Ishikawa (cell line): ENCODE data around the gene EGFR.

Experiments
- CEBPB ChIP-seq: IDR thresholded peaks from 2 replicates; pipeline ENCODE4 v1.6.1; 2012
- CREB1 ChIP-seq: IDR thresholded peaks from 2 replicates; pipeline ENCODE4 v1.6.1; 2012; ENCODE audit warnings: low read depth
- EGR1 ChIP-seq: IDR thresholded peaks from 2 replicates; pipeline ENCODE4 v1.6.1; 2012
- EP300 ChIP-seq: IDR thresholded peaks from 2 replicates; pipeline ENCODE4 v1.6.1; 2012; ENCODE audit warnings: borderline replicate concordance
- FOXM1 ChIP-seq: IDR thresholded peaks from 2 replicates; pipeline ENCODE4 v1.6.1; 2012; ENCODE audit warnings: low read depth, borderline replicate concordance
- MAX ChIP-seq: IDR thresholded peaks from 2 replicates; pipeline ENCODE4 v1.6.1; 2012
- NFIC ChIP-seq: IDR thresholded peaks from 2 replicates; pipeline ENCODE4 v1.6.1; 2012
- RAD21 ChIP-seq: IDR thresholded peaks from 2 replicates; pipeline ENCODE4 v1.6.1; 2012; ENCODE audit warnings: low read depth
- TAF1 ChIP-seq: IDR thresholded peaks from 2 replicates; pipeline ENCODE4 v1.6.1; 2012; ENCODE audit warnings: low read depth, mild to moderate bottlenecking
- TCF12 ChIP-seq: IDR thresholded peaks from 2 replicates; pipeline ENCODE4 v1.6.1; 2012; ENCODE audit warnings: low read depth
- TEAD4 ChIP-seq: IDR thresholded peaks from 2 replicates; pipeline ENCODE4 v1.6.1; 2012
- YY1 ChIP-seq: IDR thresholded peaks from 2 replicates; pipeline ENCODE4 v1.6.1; 2012; ENCODE audit warnings: low read depth
- ZBTB7A ChIP-seq: IDR thresholded peaks from 2 replicates; pipeline ENCODE4 v1.6.1; 2012; ENCODE audit warnings: low read depth
- TF ChIP-seq, protein P1 (sequence below): IDR thresholded peaks from 2 replicates; pipeline ENCODE4 v1.6.1; 2012
- TF ChIP-seq, protein P2 (sequence below): IDR thresholded peaks from 2 replicates; pipeline ENCODE4 v1.6.1; 2012; ENCODE audit warnings: low read depth, mild to moderate bottlenecking

Gene EGFR

DNA sequence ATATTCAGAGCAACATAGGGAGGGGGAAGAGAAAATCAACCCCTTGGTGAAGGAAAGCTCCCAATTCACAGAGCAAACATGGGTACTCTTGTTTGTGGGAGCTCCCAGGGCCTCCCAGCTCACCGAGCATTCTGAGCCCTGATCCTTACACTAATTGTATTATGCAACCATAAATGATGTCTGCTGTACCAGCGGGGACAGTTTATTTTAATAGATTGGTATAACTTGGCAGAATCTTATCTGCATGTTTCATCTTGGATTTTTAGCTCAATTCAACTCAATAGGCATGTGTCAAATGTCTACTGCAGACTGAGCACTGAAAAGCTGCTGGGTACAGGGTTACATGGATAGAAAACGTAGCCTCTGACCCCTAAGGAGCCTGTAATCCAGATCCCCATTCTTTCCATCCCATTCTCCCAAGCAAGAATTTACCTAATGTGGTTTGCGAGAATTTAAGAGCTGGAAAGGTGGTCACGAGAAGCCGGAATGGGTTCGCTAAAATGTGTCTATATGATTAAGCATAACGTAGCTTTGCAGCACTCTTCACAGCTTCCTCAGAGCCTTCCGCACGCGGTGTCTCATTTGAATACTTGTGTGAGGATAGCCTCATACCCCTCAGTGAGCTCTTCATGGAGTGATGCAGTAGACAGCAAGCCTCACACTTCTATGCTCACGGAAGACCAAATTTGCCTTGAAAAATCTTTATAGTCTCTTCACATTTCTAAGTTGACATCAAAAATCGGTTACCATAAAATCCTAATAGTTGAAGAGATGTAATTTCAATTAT is 18.3 kb downstream of the EGFR start:
- no peak for TF ChIP-seq NFIC
- no peak for TF ChIP-seq TAF1
- TF ChIP-seq FOXM1, result no peak
- TF ChIP-seq TCF12, result no peak
- no peak for TF ChIP-seq YY1
- TF ChIP-seq, protein P1, sequence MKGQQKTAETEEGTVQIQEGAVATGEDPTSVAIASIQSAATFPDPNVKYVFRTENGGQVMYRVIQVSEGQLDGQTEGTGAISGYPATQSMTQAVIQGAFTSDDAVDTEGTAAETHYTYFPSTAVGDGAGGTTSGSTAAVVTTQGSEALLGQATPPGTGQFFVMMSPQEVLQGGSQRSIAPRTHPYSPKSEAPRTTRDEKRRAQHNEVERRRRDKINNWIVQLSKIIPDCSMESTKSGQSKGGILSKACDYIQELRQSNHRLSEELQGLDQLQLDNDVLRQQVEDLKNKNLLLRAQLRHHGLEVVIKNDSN, result no peak
- TF ChIP-seq TEAD4, result no peak

GRCh38 chr7:55043691-55044370 is 25.0 kb downstream of the EGFR start:
- TF ChIP-seq TAF1 (no peak), TCF12 (no peak), TEAD4 (no peak), MAX (no peak), EP300 (no peak), CREB1 (no peak), NFIC (no peak)
- TF ChIP-seq, protein P1, result no peak
- TF ChIP-seq, protein P2, sequence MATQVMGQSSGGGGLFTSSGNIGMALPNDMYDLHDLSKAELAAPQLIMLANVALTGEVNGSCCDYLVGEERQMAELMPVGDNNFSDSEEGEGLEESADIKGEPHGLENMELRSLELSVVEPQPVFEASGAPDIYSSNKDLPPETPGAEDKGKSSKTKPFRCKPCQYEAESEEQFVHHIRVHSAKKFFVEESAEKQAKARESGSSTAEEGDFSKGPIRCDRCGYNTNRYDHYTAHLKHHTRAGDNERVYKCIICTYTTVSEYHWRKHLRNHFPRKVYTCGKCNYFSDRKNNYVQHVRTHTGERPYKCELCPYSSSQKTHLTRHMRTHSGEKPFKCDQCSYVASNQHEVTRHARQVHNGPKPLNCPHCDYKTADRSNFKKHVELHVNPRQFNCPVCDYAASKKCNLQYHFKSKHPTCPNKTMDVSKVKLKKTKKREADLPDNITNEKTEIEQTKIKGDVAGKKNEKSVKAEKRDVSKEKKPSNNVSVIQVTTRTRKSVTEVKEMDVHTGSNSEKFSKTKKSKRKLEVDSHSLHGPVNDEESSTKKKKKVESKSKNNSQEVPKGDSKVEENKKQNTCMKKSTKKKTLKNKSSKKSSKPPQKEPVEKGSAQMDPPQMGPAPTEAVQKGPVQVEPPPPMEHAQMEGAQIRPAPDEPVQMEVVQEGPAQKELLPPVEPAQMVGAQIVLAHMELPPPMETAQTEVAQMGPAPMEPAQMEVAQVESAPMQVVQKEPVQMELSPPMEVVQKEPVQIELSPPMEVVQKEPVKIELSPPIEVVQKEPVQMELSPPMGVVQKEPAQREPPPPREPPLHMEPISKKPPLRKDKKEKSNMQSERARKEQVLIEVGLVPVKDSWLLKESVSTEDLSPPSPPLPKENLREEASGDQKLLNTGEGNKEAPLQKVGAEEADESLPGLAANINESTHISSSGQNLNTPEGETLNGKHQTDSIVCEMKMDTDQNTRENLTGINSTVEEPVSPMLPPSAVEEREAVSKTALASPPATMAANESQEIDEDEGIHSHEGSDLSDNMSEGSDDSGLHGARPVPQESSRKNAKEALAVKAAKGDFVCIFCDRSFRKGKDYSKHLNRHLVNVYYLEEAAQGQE, result no peak

DNA sequence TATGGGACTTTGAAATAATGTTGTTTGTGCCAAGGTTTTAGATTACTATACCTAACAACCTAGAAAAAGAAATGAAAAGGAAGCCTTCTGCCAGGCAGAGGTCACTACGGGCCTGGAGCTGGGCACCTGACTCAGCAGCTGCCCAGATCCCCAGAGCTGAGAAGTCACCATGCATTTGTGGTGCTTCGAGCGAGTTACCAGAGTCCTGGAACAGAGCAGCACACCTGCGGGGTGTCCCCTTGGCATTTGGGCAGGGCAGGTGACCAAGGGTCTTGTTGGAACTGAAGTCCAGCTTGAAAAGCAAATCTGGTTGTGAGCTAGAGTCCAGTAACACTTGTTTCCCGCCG is 25.5 kb downstream of the EGFR start:
- TF ChIP-seq TCF12 (no peak), EGR1 (no peak), YY1 (no peak), NFIC (no peak), TAF1 (no peak)

DNA sequence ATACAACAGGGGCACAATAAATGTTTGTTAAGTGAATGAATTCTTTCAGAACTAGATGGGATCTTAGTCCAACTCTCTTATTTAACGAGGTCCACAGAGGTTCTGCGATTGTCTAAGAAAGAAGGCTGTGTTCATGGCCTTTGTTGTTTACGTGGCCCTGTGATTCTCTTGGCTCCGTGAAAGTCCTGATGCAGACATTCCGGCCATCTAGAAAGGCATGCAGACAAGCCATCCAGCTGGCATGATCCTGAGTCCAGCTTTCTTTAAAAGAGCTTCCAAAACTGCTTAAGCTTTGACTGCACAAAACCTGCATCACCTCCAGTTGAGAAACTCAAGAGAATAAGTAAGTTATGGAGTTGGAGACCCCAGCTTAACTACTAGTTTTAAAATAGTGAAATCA is 26.0 kb downstream of the EGFR start:
- TF ChIP-seq CEBPB (no peak), TAF1 (no peak), EP300 (no peak), TCF12 (no peak), TEAD4 (no peak), RAD21 (no peak)

GRCh38 chr7:55046582-55047342 is 27.9 kb downstream of the EGFR start:
- TF ChIP-seq CEBPB (no peak), TAF1 (no peak), EP300 (no peak), TEAD4 (no peak), RAD21 (no peak), YY1 (no peak), FOXM1 (no peak), EGR1 (no peak), MAX (no peak), ZBTB7A (no peak), CREB1 (no peak), NFIC (no peak), TCF12 (no peak)
- TF ChIP-seq, protein P2, result no peak
- TF ChIP-seq, protein P1, result no peak
